ACC112 (cell line): Measurements from ENCODE around the gene CIC.
"Not testable (repeated sequence)": the region's sequence is repeated elsewhere in the genome, so short reads cannot be mapped to it uniquely, and the experiment has no call there.

Experiments
- H2AFZ ChIP-seq: fragments of 200-600 bp; sonication (generic); one replicate; pipeline ENCODE4 v1.6.0; 2017; ENCODE audit warnings: antibody characterized with exemption, low read length; ENCODE audit not compliant: unreplicated experiment
- H3K27ac ChIP-seq: fragments of 200-600 bp; sonication (generic); 2 replicates; pipeline ENCODE4 v1.5.1; 2014; ENCODE audit warnings: low read depth, mild to moderate bottlenecking, antibody characterized with exemption, low read length, moderate library complexity
- H3K27me3 ChIP-seq: fragments of 200-600 bp; sonication (generic); 2 replicates; pipeline ENCODE4 v1.6.1; 2014; ENCODE audit warnings: mild to moderate bottlenecking, antibody characterized with exemption, low read length, moderate library complexity, mixed read lengths; ENCODE audit not compliant: insufficient read depth
- H3K36me3 ChIP-seq: fragments of 200-600 bp; sonication (generic); 2 replicates; pipeline ENCODE4 v1.6.1; 2016; ENCODE audit warnings: mild to moderate bottlenecking, antibody characterized with exemption, low read length, moderate library complexity, mixed read lengths; ENCODE audit not compliant: insufficient read depth
- H3K4me1 ChIP-seq: fragments of 200-600 bp; sonication (generic); one replicate; pipeline ENCODE4 v1.6.1; 2016; ENCODE audit warnings: low read length, mixed read lengths; ENCODE audit not compliant: insufficient read depth, unreplicated experiment, control insufficient read depth
- H3K4me3 ChIP-seq: fragments of 200-600 bp; sonication (generic); 2 replicates; pipeline ENCODE4 v1.5.1; 2014; ENCODE audit warnings: mild to moderate bottlenecking, low read depth, low read length
- H3K79me2 ChIP-seq: fragments of 200-600 bp; sonication (generic); one replicate; pipeline ENCODE4 v1.6.0; 2016; ENCODE audit warnings: low read length; ENCODE audit not compliant: control insufficient read depth, unreplicated experiment, insufficient read depth

The CIC gene

GRCh38 chr19:42250666-42251531, 18.2 kb upstream of the CIC start:
- Histone ChIP-seq H3K27ac (peak overlapping the region; percentile 40), H3K79me2 (peaks cover 49% of the 10 kb centered on the region), H3K4me3 (peak overlapping the region; percentile 64)

GRCh38 chr19:42251572-42252358, 17.3 kb upstream of the CIC start:
- H3K4me3 ChIP-seq = peak overlapping the region; percentile 64
- H3K79me2 ChIP-seq = peaks cover 49% of the 10 kb centered on the region
- peaks cover 16% of the 10 kb centered on the region for H3K4me1 ChIP-seq
- peak overlapping the region; percentile 46; the same call in 1 of the 2 replicates for H3K27ac ChIP-seq
- no peaks in the 10 kb centered on the region for H3K36me3 ChIP-seq
- H2AFZ ChIP-seq = no peak overlapping the region
- H3K27me3 ChIP-seq = no peaks in the 10 kb centered on the region

More at GRCh38 chr19:42250666-42251531, 18.2 kb upstream of the CIC start:
- no peaks in the 10 kb centered on the region for H3K27me3 ChIP-seq
- H3K36me3 ChIP-seq = no peaks in the 10 kb centered on the region
- H2AFZ ChIP-seq = no peak overlapping the region
- H3K4me1 ChIP-seq = peaks cover 16% of the 10 kb centered on the region

- Histone ChIP-seq H3K4me3 (peak overlapping the region; percentile 80), H3K36me3 (no peaks in the 10 kb centered on the region), H2AFZ (no peak overlapping the region), H3K4me1 (peaks cover 16% of the 10 kb centered on the region), H3K79me2 (peaks cover 49% of the 10 kb centered on the region), H3K27ac (peak overlapping the region; percentile 73), H3K27me3 (no peaks in the 10 kb centered on the region)
These were observed 16.4 kb upstream of the CIC start for GRCh38 chr19:42252365-42253244.

GRCh38 chr19:42253245-42254088, 15.6 kb upstream of the CIC start:
- H3K4me3 ChIP-seq = peak overlapping the region; percentile 96

GRCh38 chr19:42254089-42254849, 14.8 kb upstream of the CIC start:
- H3K4me3 ChIP-seq = peak overlapping the region; percentile 96
- peak overlapping the region; percentile 83 for H3K27ac ChIP-seq
- no peak overlapping the region for H2AFZ ChIP-seq
- H3K4me1 ChIP-seq = peaks cover 16% of the 10 kb centered on the region
- H3K79me2 ChIP-seq = peaks cover 49% of the 10 kb centered on the region
- no peaks in the 10 kb centered on the region for H3K27me3 ChIP-seq
- no peaks in the 10 kb centered on the region for H3K36me3 ChIP-seq

More at GRCh38 chr19:42253245-42254088, 15.6 kb upstream of the CIC start:
- Histone ChIP-seq H3K36me3 (no peaks in the 10 kb centered on the region), H3K4me1 (peaks cover 16% of the 10 kb centered on the region), H3K79me2 (peaks cover 49% of the 10 kb centered on the region), H3K27me3 (no peaks in the 10 kb centered on the region), H3K27ac (peak overlapping the region; percentile 83), H2AFZ (no peak overlapping the region)

- H3K27me3 ChIP-seq = no peaks in the 10 kb centered on the region
- H2AFZ ChIP-seq = no peak within 1 kb of the TSS
- H3K36me3 ChIP-seq = no peaks in the 10 kb centered on the region
- peaks cover 16% of the 10 kb centered on the region for H3K4me1 ChIP-seq
- H3K79me2 ChIP-seq = peaks cover 41% of the 10 kb centered on the region
- peak within 1 kb of the TSS; percentile 83 for H3K27ac ChIP-seq
- H3K4me3 ChIP-seq = peak within 1 kb of the TSS; percentile 96
These were observed 13.9 kb upstream of the CIC start, which contains the start of gene ERF for GRCh38 chr19:42254850-42255765. Gene ERF, minus strand, starts transcription at chr19:42255128. Its CDS starts 129 bp downstream, at chr19:42254999.

GRCh38 chr19:42255766-42256745, 13.0 kb upstream of the CIC start:
- Histone ChIP-seq H3K27ac (peak overlapping the region; percentile 72), H3K27me3 (no peaks in the 10 kb centered on the region), H3K4me3 (peak overlapping the region; percentile 82), H3K79me2 (peaks cover 32% of the 10 kb centered on the region), H3K4me1 (peaks cover 7% of the 10 kb centered on the region), H2AFZ (no peak overlapping the region), H3K36me3 (no peaks in the 10 kb centered on the region)

- not testable (repeated sequence) for H2AFZ ChIP-seq, H3K27ac ChIP-seq, H3K4me3 ChIP-seq, H3K36me3 ChIP-seq, H3K4me1 ChIP-seq, H3K27me3 ChIP-seq
- peaks cover 18% of the 10 kb centered on the region for H3K79me2 ChIP-seq
These were observed 11.2 kb upstream of the CIC start for GRCh38 chr19:42257842-42258241.
